Pancreas (tissue), 10 donors: ENCODE results near the gene EGR1. TPM values are rescaled to one million over a fixed set of nuclear protein-coding genes. Genes with fewer than 3 reads are reported as not detected.
"Not testable (repeated sequence)": the region's sequence is repeated elsewhere in the genome, so short reads cannot be mapped to it uniquely, and the experiment has no call there.

Experiments used
- ATAC-seq, 4 donors: fragments of 200-7000 bp; cut with Tn5 transposase; one replicate each; pipeline versions ENCODE4 v1.8.0 to v1.9.1; 2020; ENCODE audit warnings: mild to moderate bottlenecking in 4 of 4, moderate library complexity in 4 of 4
- DNase-seq, 6 donors: peaks; one replicate each; pipeline ENCODE4 v3.0.0-alpha.2; 2020
- FAIRE-seq: peaks from 2 replicates; lab custom pipeline; 2012; peaks lifted over from hg19 to GRCh38; lab: Jason Lieb, UNC
- H3K27ac ChIP-seq, 4 donors: fragments of 200-600 bp; sonication (generic); 1 replicate in 3 of 4; 2 replicates in 1 of 4; pipeline versions ENCODE4 v1.5.0 to v1.8.0; 2020
- H3K27me3 ChIP-seq, 4 donors: fragments of 200-600 bp; one replicate each; pipeline ENCODE4 v1.8.0; 2021
- H3K36me3 ChIP-seq, 3 donors: fragments of 200-600 bp; sonication (generic) in 1 of 3; one replicate each; pipeline versions ENCODE4 v1.5.0 to v1.8.0; 2020 to 2021
- H3K4me1 ChIP-seq, 3 donors: fragments of 200-600 bp; one replicate each; pipeline ENCODE4 v1.8.0; 2021
- H3K4me3 ChIP-seq, 4 donors: fragments of 200-600 bp; sonication (generic) in 2 of 4; one replicate each; pipeline versions ENCODE4 v1.5.0 to v1.8.0; 2020 to 2021
- H3K9me3 ChIP-seq, 4 donors: fragments of 200-600 bp; one replicate each; pipeline ENCODE4 v1.8.0; 2021
- CTCF ChIP-seq, 4 donors: fragments of 200-600 bp; sonication (generic) in 3 of 4; IDR thresholded peaks; one replicate each; pipeline versions ENCODE4 v1.5.0 to v1.8.0; 2021; ENCODE audit warnings: antibody characterized with exemption in 4 of 4
- WGBS, 2 donors: extraction: QIAGEN DNeasy Blood & Tissue Kit; methylation state at CpG; one replicate each; pipeline ENCODE4 v1.1.7; 2013; 5-methylcytosine and 5-hydroxymethylcytosine counted together
- intact Hi-C, 3 donors: fragments of 100-400 bp; cut with DNase I; formaldehyde crosslinking; loops; one replicate each; pipeline versions ENCODE4 v1.11.1 to v1.14.2; 2022
- polyA plus RNA-seq, 2 donors: library from polyadenylated mRNA; stranded (reverse); fragments of 200-250 nt; gene quantifications; one replicate each; pipeline ENCODE4 v1.2.3, GENCODE V29; 2013
- total RNA-seq, 6 donors: library from RNA; stranded (reverse); fragmentation: NEBNext Ultra II Directional in 4 of 6; extraction: Animal tissue kit (Norgen Biotek cat#: 25700) in 4 of 6; gene quantifications; one replicate each; pipeline versions ENCODE4 v1.2.1 to v1.2.4, GENCODE V29; 2021 to 2023
- donor health status: healthy with polysubstance abuse.
- donor health status: DM: no; HTN: no; CAD: no; lungs with moderate emphysema.
- donor health status: DM: no; HTN: no; CAD: no.
- donor health status: control.
- donor health status: control.
- donor health status: Bipolar disorder and iron deficiency.
- donor health status: DM: yes; HTN: yes; CAD: no.
- donor health status: DM: no; HTN: no; CAD: no.
- donor health status: DM: no; HTN: no; CAD: no.
- donor health status: DM: yes; HTN: yes; CAD: no.

The EGR1 gene
- total and polyA plus RNA-seq, 8 donors, result 16.4 to 120 (median 31.0) TPM

GRCh38 chr5:138471052-138471361 lies 5.7 kb downstream of the EGR1 start:
- FAIRE-seq (no peak), DNase-seq (no peak), ATAC-seq (no peak)
- no peaks in the 10 kb centered on the region for H3K36me3 ChIP-seq
- H3K27me3 ChIP-seq, result no peaks in the 10 kb centered on the region
- H3K9me3 ChIP-seq, result no peaks in the 10 kb centered on the region
- TF ChIP-seq CTCF (IDR thresholded peaks at IDR 0.05), result no peak
- intact Hi-C loops, result no loop called here
- no peak overlapping the region for H3K27ac ChIP-seq
- peaks cover 4 to 12% (median 9%) of the 10 kb centered on the region in 3 donors for H3K4me1 ChIP-seq
- H3K4me3 ChIP-seq, result no peak overlapping the region
- WGBS, 2 donors, result 77% methylated on average over 2 of the region's 2 CpGs

GRCh38 chr5:138472353-138472752 lies 7.1 kb downstream of the EGR1 start:
- DNase-seq (no peak), FAIRE-seq (no peak), ATAC-seq (no peak)
- no peak overlapping the region for H3K27ac ChIP-seq
- no peak overlapping the region for H3K4me3 ChIP-seq
- intact Hi-C loops, result no loop called here
- WGBS, 2 donors, result 31 to 34% methylated on average over 6 of the region's 6 CpGs
- peaks cover 3 to 5% (median 4%) of the 10 kb centered on the region in 3 donors for H3K4me1 ChIP-seq
- no peaks in the 10 kb centered on the region for H3K36me3 ChIP-seq
- no peak for TF ChIP-seq CTCF (IDR thresholded peaks at IDR 0.05)
- H3K9me3 ChIP-seq, result no peaks in the 10 kb centered on the region
- H3K27me3 ChIP-seq, result no peaks in the 10 kb centered on the region

GRCh38 chr5:138473151-138473550 lies 7.9 kb downstream of the EGR1 start:
- FAIRE-seq, DNase-seq, intact Hi-C loops, H3K27me3 ChIP-seq, H3K27ac ChIP-seq, H3K36me3 ChIP-seq, ATAC-seq, H3K9me3 ChIP-seq, H3K4me1 ChIP-seq, H3K4me3 ChIP-seq: not testable (repeated sequence)
- WGBS, 2 donors, result 93 to 95% methylated on average over 5 of the region's 5 CpGs

- Histone ChIP-seq H3K9me3 (no peaks in the 10 kb centered on the region), H3K36me3 (no peaks in the 10 kb centered on the region), H3K27me3 (no peaks in the 10 kb centered on the region), H3K4me1 (no peaks in the 10 kb centered on the region), H3K27ac (no peak overlapping the region), H3K4me3 (no peak overlapping the region)
- no peak for FAIRE-seq
- intact Hi-C loops, result no loop called here
- TF ChIP-seq CTCF (IDR thresholded peaks at IDR 0.05), result no peak
- no peak for ATAC-seq
- no peak for DNase-seq
- 89 to 92% methylated on average over 7 of the region's 7 CpGs for WGBS, 2 donors
Observed at GRCh38 chr5:138476918-138477317, 11.6 kb downstream of the EGR1 start.

- FAIRE-seq (no peak), DNase-seq (no peak), ATAC-seq (peak in 1 of 4 donors; percentile 26)
- H3K27me3 ChIP-seq, result no peaks in the 10 kb centered on the region
- WGBS, 2 donors, result 71 to 72% methylated on average over 4 of the region's 4 CpGs
- no peaks in the 10 kb centered on the region for H3K9me3 ChIP-seq
- H3K27ac ChIP-seq, result no peak overlapping the region
- no peak overlapping the region for H3K4me3 ChIP-seq
- H3K36me3 ChIP-seq, result no peaks in the 10 kb centered on the region
- intact Hi-C loops, result no loop called here
- TF ChIP-seq CTCF (IDR thresholded peaks at IDR 0.05), result no peak
- no peaks in the 10 kb centered on the region for H3K4me1 ChIP-seq
Observed at GRCh38 chr5:138482638-138483037, 17.4 kb downstream of the EGR1 start.
